Measurements from ENCODE around the gene AFG3L2. TPM values are rescaled to one million over a fixed set of nuclear protein-coding genes. Genes with fewer than 3 reads are reported as not detected.

Gene AFG3L2
- total RNA-seq, 1 experiment from 2014 or later, result 73.5 TPM

- no CpG with 5 or more reads among the region's 12 CpGs for WGBS (ENCODE audit: extremely low coverage, insufficient read length, low lambda C conversion rate)
- peaks cover 4% of the 10 kb centered on the region; the same call in 1 of the 2 replicates for H3K4me1 ChIP-seq (ENCODE audit: insufficient read depth, low read length)
- H2AFZ ChIP-seq (ENCODE audit: low read length), result no peak overlapping the region
- H3K27me3 ChIP-seq (ENCODE audit: insufficient read depth, low read length), result peaks cover 7% of the 10 kb centered on the region; the same call in 1 of the 2 replicates
- no peak overlapping the region for H3K18ac ChIP-seq (ENCODE audit: insufficient read length, low read depth, low read length)
- DNase-seq, result no peak
- H3K4ac ChIP-seq (ENCODE audit: low read depth, low read length), result no peak overlapping the region
- TF ChIP-seq CTCF (conservative IDR thresholded peaks at IDR 0.05), result no peak
- H3K14ac ChIP-seq (ENCODE audit: insufficient read depth, low read length), result no peak overlapping the region
- no peak overlapping the region for H2BK12ac ChIP-seq (ENCODE audit: insufficient read length, low read depth, low read length)
- H3K56ac ChIP-seq (ENCODE audit: insufficient read length, low read depth, low read length), result no peak overlapping the region
- H3K23me2 ChIP-seq (ENCODE audit: insufficient read length, low read depth, low read length, poor library complexity, severe bottlenecking), result peaks cover 14% of the 10 kb centered on the region
- no peaks in the 10 kb centered on the region for H3K9me3 ChIP-seq (ENCODE audit: control insufficient read depth, low read depth, low read length)
- H2BK5ac ChIP-seq (ENCODE audit: insufficient read length, low read length), result no peak overlapping the region
- peaks cover 2% of the 10 kb centered on the region; the same call in 1 of the 2 replicates for H3K79me2 ChIP-seq (ENCODE audit: insufficient read depth, low read length)
- H4K5ac ChIP-seq (ENCODE audit: insufficient read length, low read depth, low read length), result no peak overlapping the region
- no peak overlapping the region for H3K27ac ChIP-seq (ENCODE audit: insufficient read length, low read depth, low read length)
- no peak overlapping the region for H2BK15ac ChIP-seq (ENCODE audit: low read depth, low read length)
- H4K20me1 ChIP-seq (ENCODE audit: control insufficient read depth, insufficient read depth, insufficient read length), result no peaks in the 10 kb centered on the region
- H4K91ac ChIP-seq (ENCODE audit: insufficient read length, low read depth, low read length), result no peak overlapping the region
- H2BK120ac ChIP-seq (ENCODE audit: low read depth, low read length, poor library complexity, severe bottlenecking), result no peak overlapping the region
- no peak overlapping the region for H4K8ac ChIP-seq (replicated peaks; ENCODE audit: insufficient read length, low read depth, low read length)
- Mint-ChIP-seq H3K36me3 (ENCODE audit: insufficient read depth in 1 of 3, low read depth in 3 of 3) (peaks cover 8 to 10% (median 9%) of the 10 kb centered on the region in 3 experiments), H3K27me3 (ENCODE audit: low read depth) (peaks cover 32% of the 10 kb centered on the region), H3K4me3 (no peak overlapping the region), H3K27ac (no peak overlapping the region), H3K9me3 (no peaks in the 10 kb centered on the region; a peak in 1 of 5 replicates), H3K4me1 (peaks cover 25 to 31% of the 10 kb centered on the region in 2 experiments)
- no peak overlapping the region for H2BK20ac ChIP-seq (ENCODE audit: low read depth, low read length, poor library complexity, severe bottlenecking)
- H3T11ph ChIP-seq (ENCODE audit: low read length), result no peak overlapping the region
- H3K4me2 ChIP-seq (ENCODE audit: insufficient read depth, insufficient read length, low read length), result no peak overlapping the region
- H3K9ac ChIP-seq (ENCODE audit: extremely low read depth, insufficient read length, low read length), result no peak overlapping the region
- H2AK5ac ChIP-seq (ENCODE audit: insufficient read length, low read length), result no peak overlapping the region
- no peak overlapping the region for H3K23ac ChIP-seq (ENCODE audit: insufficient read length, low read depth, low read length)
- no peaks in the 10 kb centered on the region for H3K79me1 ChIP-seq (ENCODE audit: insufficient read depth, low read depth, low read length, poor library complexity, severe bottlenecking)
Observed at GRCh38 chr18:12305211-12305610, 71.8 kb downstream of the AFG3L2 start.
